ENCODE results near the gene HEXA.

- TF ChIP-seq, protein P1, sequence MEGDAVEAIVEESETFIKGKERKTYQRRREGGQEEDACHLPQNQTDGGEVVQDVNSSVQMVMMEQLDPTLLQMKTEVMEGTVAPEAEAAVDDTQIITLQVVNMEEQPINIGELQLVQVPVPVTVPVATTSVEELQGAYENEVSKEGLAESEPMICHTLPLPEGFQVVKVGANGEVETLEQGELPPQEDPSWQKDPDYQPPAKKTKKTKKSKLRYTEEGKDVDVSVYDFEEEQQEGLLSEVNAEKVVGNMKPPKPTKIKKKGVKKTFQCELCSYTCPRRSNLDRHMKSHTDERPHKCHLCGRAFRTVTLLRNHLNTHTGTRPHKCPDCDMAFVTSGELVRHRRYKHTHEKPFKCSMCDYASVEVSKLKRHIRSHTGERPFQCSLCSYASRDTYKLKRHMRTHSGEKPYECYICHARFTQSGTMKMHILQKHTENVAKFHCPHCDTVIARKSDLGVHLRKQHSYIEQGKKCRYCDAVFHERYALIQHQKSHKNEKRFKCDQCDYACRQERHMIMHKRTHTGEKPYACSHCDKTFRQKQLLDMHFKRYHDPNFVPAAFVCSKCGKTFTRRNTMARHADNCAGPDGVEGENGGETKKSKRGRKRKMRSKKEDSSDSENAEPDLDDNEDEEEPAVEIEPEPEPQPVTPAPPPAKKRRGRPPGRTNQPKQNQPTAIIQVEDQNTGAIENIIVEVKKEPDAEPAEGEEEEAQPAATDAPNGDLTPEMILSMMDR (IDR thresholded peaks at IDR 0.05): no peak
- no peak for TF ChIP-seq EZH2phosphoT487 (IDR thresholded peaks at IDR 0.05)
Observed at GRCh38 chr15:72358121-72358520, 17.7 kb downstream of the HEXA start.

Data from neural progenitor cell (in vitro differentiated cells).